Neuron (in vitro differentiated cells): Measurements from ENCODE around the gene SH3D21.

ENCODE experiments used
- H2AFZ ChIP-seq: one replicate; pipeline ENCODE4 v1.6.1; 2013; ENCODE audit warnings: low read depth, mild to moderate bottlenecking, inconsistent platforms, low read length, moderate library complexity
- H3K27me3 ChIP-seq: one replicate; pipeline ENCODE4 v1.6.1; 2013; ENCODE audit warnings: low read length; ENCODE audit not compliant: insufficient read depth
- H3K36me3 ChIP-seq: one replicate; pipeline ENCODE4 v1.6.1; 2013; ENCODE audit warnings: low read length; ENCODE audit not compliant: insufficient read depth
- H3K4me1 ChIP-seq: one replicate; pipeline ENCODE4 v1.6.1; 2013; ENCODE audit warnings: low read length; ENCODE audit not compliant: insufficient read depth
- H3K4me3 ChIP-seq: 2 replicates; pipeline ENCODE4 v1.5.1; 2013; ENCODE audit warnings: mild to moderate bottlenecking, low read length, moderate library complexity
- H3K9me3 ChIP-seq: one replicate; pipeline ENCODE4 v1.6.1; 2013; ENCODE audit warnings: low read length

SH3D21 gene

DNA sequence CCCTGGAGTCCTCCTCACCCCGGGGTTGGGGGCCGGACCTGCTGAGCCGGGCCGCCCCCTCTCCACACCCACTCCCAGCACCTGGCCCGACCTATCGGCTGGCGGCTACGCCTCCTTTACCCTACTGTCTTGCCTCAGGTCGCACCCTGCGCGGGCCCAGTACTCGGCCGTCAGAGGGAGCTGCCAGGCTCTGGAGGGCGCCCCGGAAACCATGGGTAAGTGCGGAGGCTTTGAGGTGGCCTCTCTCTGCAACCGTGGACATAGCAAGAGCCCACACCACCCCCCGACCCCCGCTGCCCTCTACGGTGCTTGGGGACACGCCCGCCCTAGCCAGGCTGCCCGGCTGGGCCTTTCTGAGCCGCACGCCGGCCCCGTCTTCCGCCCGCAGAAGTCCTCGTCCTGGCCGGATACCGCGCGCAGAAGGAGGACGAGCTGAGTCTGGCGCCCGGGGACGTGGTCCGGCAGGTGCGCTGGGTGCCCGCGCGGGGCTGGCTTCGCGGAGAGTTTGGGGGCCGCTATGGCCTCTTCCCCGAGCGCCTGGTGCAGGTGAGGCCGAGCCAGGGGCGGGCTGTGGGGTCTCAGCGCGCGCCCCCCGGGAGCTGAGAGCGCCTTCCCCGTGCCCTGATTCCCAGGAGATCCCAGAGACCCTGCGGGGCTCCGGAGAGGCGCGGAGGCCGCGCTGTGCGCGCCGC lies at the start of gene SH3D21:
SH3D21 (plus strand) TSS at position 159 of the 692 bp plus-strand sequence; CDS start at position 212, 53 bp downstream.
- Histone ChIP-seq H3K4me1 (peaks cover 3% of the 10 kb centered on the region), H3K27me3 (no peaks in the 10 kb centered on the region), H2AFZ (no peak within 1 kb of the TSS), H3K9me3 (no peaks in the 10 kb centered on the region), H3K4me3 (no peak within 1 kb of the TSS), H3K36me3 (peaks cover 63% of the 10 kb centered on the region)

DNA sequence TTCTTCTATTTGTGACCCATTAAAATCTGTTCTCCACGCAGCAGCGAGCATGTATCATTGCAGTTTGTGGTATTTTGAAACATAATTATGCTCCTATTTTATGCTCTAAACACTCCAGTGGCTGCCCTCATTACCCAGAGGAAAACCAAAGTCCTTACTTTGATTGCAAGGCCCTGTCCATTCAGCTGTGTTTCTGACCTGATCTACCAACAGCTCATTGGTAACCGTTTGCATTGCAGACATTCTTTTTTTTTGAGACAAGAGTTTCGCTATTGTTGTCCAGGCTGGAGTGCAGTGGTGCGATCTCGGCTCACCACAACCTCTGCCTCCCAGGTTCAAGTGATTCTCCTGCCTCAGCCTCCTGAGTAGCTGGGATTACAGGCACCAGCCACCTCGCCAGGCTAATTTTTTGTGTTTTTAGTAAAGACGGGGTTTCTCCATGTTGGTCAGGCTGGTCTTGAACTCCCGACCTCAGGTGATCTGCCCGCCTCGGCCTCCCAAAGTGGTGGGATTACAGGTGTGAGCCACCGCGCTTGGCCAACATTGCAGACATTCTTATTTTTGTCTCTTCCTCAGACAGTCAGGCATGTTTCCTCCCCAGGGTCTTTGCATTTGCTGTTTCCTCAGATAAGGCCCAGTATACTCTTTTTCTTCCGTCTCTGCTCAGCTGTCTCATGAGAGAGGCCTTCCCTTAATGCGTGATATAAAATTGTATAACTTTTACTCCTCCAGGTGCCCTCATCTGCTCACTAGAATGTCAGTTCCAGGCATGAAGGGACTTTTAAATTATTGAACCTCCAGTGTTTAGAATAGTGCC lies 49.4 kb upstream of the SH3D21 start:
- no peak overlapping the region for H3K4me3 ChIP-seq

DNA sequence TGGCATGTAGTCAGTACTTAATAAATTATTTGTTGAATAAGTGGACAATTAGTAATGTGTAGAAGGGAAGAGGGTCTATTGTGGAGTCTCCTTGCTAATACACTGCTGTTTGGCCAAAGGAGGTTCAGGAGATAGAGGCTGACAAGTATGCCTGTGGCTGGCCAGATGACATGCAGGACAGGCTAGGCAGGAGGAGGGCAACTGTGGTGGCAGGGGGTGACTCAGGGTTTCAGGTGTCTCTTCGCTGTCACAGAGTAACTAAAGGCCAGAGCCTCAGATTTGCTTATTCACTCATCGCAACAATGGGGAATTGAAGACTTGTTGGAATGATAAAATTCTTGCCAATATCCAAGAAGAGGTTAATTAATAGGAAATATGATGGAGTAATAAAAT lies 48.8 kb upstream of the SH3D21 start:
- no peaks in the 10 kb centered on the region for H3K4me1 ChIP-seq
- H2AFZ ChIP-seq: no peak overlapping the region
- H3K27me3 ChIP-seq: no peaks in the 10 kb centered on the region
- no peaks in the 10 kb centered on the region for H3K9me3 ChIP-seq
- H3K36me3 ChIP-seq: peaks cover 34% of the 10 kb centered on the region
- no peak overlapping the region for H3K4me3 ChIP-seq

More for the DNA sequence above, 49.4 kb upstream of the SH3D21 start:
- Histone ChIP-seq H2AFZ (no peak overlapping the region), H3K4me1 (no peaks in the 10 kb centered on the region), H3K27me3 (no peaks in the 10 kb centered on the region), H3K9me3 (no peaks in the 10 kb centered on the region), H3K36me3 (peaks cover 29% of the 10 kb centered on the region)

DNA sequence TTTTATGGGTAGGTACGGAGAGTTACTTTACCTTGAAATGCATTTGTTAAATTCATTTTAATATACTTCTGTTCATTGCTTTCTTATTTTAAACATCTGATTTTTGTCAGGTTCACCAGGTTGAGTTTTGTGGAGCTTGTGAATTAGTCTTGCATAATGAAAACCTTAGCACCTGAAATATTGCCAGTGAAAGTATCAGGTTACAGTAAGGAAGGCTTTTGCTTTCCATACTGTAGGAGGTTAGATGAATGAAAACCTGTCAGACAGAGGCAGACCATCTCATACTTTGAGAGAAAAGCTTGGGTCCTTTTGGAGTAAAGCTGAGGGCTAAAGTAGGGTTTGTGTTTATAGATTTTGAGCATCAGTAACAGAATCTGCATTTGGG lies 47.2 kb upstream of the SH3D21 start:
- H3K9me3 ChIP-seq: no peaks in the 10 kb centered on the region
- H2AFZ ChIP-seq: no peak overlapping the region
- no peak overlapping the region for H3K4me3 ChIP-seq
- H3K27me3 ChIP-seq: no peaks in the 10 kb centered on the region
- H3K36me3 ChIP-seq: peaks cover 43% of the 10 kb centered on the region
- H3K4me1 ChIP-seq: no peaks in the 10 kb centered on the region

DNA sequence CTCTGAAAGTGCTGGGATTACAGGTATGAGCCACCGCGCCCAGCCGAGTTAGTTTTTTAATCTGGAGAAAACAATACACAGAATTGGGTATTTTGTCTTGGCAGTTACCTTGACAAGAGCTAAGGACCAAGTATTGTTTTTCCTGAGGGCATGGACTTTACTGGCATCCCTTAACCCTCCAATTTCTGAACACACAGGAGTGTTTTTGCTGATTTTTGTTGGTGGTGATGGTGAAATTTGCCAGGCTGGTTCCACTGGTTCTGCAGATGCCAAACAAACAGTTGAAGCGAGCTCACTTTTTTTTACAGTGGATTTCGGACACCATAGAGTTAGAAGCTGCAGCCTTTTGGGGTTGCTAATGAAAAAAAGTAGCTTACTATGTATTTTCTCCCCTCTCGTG lies 37.2 kb upstream of the SH3D21 start:
- Histone ChIP-seq H3K36me3 (peaks cover 45% of the 10 kb centered on the region), H3K4me1 (no peaks in the 10 kb centered on the region), H2AFZ (no peak overlapping the region), H3K27me3 (no peaks in the 10 kb centered on the region), H3K9me3 (no peaks in the 10 kb centered on the region), H3K4me3 (no peak overlapping the region)

DNA sequence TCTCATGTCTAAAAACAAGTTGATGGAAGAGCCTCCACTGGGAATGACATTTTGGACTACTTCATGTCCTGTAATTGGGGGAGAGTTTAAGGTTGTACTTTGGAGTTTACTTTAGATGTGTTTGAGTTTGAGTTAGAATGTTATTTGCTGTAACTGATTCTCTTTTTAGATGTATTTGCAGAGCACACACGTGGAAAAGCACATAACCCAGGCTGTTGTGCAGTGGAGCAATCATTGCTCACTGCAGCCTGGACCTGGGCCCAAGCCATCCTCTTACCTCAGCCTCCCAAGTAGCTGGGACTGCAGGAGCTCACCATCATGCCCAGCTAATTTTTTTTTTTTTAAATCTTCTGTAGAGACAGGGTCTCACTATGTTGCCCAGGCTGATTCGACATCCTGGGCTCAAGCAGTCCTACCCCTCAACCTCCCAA lies 36.7 kb upstream of the SH3D21 start:
- no peaks in the 10 kb centered on the region for H3K4me1 ChIP-seq
- no peak overlapping the region for H3K4me3 ChIP-seq
- peaks cover 48% of the 10 kb centered on the region for H3K36me3 ChIP-seq
- H3K9me3 ChIP-seq: no peaks in the 10 kb centered on the region
- no peaks in the 10 kb centered on the region for H3K27me3 ChIP-seq
- no peak overlapping the region for H2AFZ ChIP-seq

DNA sequence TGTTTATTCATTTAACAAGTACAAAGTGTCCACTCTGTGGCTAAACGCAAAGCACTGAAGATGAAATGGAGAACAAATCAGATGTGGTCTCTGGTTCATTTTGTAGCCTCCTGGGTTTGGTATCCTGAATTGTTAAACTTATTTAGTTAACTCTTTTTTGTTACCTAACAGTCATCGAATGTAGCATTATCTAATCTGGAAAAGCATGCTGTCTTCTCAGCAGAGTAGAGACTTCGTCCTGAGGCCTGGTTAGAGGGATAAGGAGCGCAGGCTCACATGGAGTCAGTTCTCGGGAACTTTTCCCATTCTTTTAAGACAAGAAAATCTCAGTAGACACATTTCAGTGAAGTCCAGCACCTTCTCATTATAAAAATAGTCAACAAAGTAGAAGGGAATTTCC lies 33.1 kb upstream of the SH3D21 start:
- Histone ChIP-seq H3K27me3 (no peaks in the 10 kb centered on the region), H3K4me1 (no peaks in the 10 kb centered on the region), H3K36me3 (peaks cover 41% of the 10 kb centered on the region), H2AFZ (no peak overlapping the region), H3K4me3 (no peak overlapping the region), H3K9me3 (no peaks in the 10 kb centered on the region)

DNA sequence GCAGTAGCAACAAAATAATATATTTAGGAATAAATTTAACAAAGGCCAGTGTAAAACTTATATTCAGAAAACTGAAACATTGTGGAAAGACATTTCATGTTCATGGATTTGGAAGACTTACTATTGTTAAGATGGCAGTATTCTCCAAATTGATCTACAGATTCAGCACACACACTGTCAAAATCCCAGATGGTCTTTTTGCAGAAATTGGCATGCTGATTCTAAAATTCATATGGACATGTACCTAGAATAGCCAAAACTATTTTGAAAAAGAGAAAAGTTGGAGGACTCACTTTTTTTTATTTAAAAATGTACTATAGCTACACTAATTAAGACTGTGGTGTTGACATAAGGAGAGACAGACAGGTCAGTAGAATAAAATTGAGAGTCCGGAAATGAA lies 32.0 kb upstream of the SH3D21 start:
- no peaks in the 10 kb centered on the region for H3K9me3 ChIP-seq
- H3K27me3 ChIP-seq: no peaks in the 10 kb centered on the region
- peaks cover 36% of the 10 kb centered on the region for H3K36me3 ChIP-seq
- no peaks in the 10 kb centered on the region for H3K4me1 ChIP-seq
- H2AFZ ChIP-seq: no peak overlapping the region
- H3K4me3 ChIP-seq: no peak overlapping the region

DNA sequence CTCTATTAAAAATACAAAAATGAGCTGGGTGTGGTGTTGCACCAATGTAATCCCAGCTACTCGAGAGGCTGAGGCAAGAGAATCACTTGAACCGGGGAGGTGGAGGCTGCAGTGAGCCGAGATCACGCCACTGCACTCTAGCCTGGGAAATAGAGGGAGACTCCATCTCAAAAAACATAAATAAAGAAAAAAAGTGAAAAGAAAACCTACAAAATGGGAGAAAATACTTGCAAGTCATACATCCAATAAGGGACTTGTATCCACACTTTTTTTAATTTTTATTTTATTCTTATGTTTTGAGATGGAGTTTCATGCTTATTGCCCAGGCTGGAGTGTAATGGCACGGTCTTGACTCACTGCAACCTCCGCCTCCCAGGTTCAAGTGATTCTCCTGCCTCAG lies 29.5 kb upstream of the SH3D21 start:
- Histone ChIP-seq H3K36me3 (peaks cover 23% of the 10 kb centered on the region), H3K4me1 (no peaks in the 10 kb centered on the region), H3K4me3 (no peak overlapping the region), H3K27me3 (no peaks in the 10 kb centered on the region), H3K9me3 (no peaks in the 10 kb centered on the region), H2AFZ (no peak overlapping the region)

DNA sequence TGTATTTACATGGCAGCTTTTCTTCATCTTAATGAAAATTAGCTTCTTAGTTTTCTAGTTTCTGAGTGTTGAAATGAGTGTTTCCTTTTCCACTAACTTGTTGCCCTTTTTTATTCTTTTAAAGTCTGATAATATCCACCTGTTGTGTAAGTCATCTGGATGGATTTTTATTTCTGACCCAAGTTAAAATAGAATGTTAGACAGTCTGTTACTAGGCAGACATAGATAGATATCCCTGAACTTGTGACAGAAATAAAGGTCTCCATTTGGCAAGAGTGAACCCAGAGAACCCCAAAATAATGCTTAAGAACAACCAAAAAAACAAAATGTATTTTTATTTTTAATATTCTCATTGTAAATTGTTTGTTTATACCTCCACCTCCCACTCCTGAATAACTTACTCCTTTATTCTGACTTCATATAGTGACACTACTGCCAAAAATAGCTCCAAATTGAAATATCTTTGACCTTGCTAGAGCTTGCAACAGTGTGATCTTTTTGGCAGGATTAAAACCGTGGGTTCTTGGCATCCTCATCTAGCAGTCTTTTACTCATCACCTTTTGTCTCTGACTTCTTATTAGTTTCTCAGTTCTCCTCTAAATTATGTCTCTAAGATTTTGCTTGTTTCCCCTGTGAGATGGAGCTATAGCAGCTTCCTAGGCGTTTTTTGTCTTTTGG lies 26.9 kb upstream of the SH3D21 start:
- H3K27me3 ChIP-seq: no peaks in the 10 kb centered on the region

DNA sequence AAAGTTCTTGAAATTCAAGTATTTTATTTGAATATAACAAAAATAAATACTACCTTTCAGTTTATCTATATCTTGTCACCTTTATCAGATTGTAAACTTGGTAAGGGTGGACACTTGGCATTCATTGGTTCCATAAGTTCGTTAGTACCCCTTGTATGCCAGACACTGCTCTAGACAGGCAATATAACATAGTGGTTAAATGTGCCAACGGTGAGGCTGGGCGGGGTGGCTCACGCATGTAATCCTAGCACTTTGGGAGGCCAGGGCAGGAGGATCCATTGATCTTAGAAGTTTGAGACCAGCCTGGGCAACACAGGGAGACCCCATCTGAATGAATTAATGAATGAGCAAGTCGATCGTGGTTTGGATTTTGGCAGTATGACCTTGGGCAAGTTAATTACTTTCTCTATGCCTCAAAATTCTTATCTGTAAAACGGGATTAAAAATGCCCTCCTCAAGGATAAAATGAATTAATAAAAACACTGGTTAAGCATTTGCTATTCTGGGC lies 26.3 kb upstream of the SH3D21 start:
- Histone ChIP-seq H2AFZ (no peak overlapping the region), H3K27me3 (no peaks in the 10 kb centered on the region), H3K9me3 (no peaks in the 10 kb centered on the region)

More for the DNA sequence above, 26.9 kb upstream of the SH3D21 start:
- no peak overlapping the region for H2AFZ ChIP-seq
- no peak overlapping the region for H3K4me3 ChIP-seq
- no peaks in the 10 kb centered on the region for H3K4me1 ChIP-seq
- peaks cover 21% of the 10 kb centered on the region for H3K36me3 ChIP-seq
- no peaks in the 10 kb centered on the region for H3K9me3 ChIP-seq

DNA sequence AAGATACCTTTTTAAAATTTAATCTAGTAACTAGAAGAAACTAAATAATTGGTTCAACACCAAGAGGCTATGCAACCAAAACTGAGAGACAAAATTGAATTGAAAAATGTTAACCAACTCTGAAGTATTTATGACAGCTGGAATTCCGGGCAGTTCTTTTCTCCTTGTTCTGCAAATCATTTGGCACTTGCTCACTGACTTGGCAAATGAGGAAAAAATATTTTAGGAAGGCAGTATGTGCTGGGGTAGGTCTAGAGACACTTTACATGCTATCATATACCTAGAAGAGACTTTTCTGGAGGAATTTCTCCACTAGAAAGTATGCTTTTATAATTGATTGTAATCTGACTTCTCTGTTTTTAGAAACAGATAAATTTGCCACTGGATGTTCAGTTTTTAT lies 22.1 kb upstream of the SH3D21 start:
- Histone ChIP-seq H2AFZ (no peak overlapping the region), H3K9me3 (no peaks in the 10 kb centered on the region), H3K36me3 (peaks cover 60% of the 10 kb centered on the region), H3K4me3 (no peak overlapping the region), H3K4me1 (no peaks in the 10 kb centered on the region), H3K27me3 (no peaks in the 10 kb centered on the region)

More for the DNA sequence above, 26.3 kb upstream of the SH3D21 start:
- Histone ChIP-seq H3K4me3 (no peak overlapping the region), H3K4me1 (no peaks in the 10 kb centered on the region), H3K36me3 (peaks cover 22% of the 10 kb centered on the region)

DNA sequence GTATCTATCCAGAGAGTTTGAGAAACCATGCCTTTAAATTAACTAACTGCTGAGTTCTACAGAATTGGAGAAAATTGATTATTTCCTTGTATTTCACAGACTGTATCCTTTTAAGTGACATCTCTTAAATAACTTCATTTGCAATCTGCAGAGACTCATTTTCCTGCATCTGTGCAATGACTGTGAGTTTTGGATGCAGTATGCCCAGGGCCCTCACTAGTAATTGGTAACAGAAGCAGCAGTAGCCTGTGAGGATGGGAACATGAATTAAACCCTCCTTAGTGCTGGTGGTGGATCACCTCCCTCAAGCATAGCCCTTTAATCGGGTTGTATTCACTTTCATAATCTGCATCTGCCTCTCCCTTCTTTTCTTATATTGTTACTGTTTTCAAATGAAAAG lies 21.7 kb upstream of the SH3D21 start:
- peaks cover 65% of the 10 kb centered on the region for H3K36me3 ChIP-seq
- no peaks in the 10 kb centered on the region for H3K9me3 ChIP-seq
- H3K27me3 ChIP-seq: no peaks in the 10 kb centered on the region
- no peak overlapping the region for H3K4me3 ChIP-seq
- no peak overlapping the region for H2AFZ ChIP-seq
- H3K4me1 ChIP-seq: no peaks in the 10 kb centered on the region
